Stimulated activated CD4-positive, alpha-beta T cell treated with anti-CD3 and anti-CD28 coated beads, TNF-alpha, amount 100 ng/mL, for 4 hours (primary cell): ENCODE results near the gene ST3GAL4.
"Not testable (repeated sequence)": the region's sequence is repeated elsewhere in the genome, so short reads cannot be mapped to it uniquely, and the experiment has no call there.

Source experiments
- DNase-seq, 3 experiments: peaks; one replicate each; pipeline ENCODE4 v3.0.0-alpha.2; 2020; ENCODE audit warnings: low read depth in 3 of 3

Gene ST3GAL4

GRCh38 chr11:126364735-126365134, 9.2 kb downstream of the ST3GAL4 start:
- DNase-seq = not testable (repeated sequence)

DNA sequence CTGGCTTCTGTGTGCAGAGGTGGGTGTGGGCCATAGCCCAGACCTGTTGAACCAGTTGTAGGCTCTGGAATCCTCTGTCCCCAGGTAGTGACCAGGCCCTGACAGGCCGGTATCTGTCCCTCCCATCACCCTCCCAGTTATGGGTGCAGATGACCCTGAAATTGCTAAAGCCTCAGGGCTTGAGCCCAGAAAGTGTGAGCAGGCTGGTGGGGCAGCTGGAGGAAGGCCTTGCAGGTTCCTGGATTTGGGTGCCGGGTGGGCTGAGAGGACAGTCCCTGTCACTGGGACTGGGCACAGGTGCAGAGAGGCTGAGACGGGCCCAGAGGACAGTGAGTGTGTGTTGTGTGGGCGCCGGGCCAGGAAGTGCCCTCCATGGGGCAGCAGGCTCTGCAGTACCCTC, 10.0 kb downstream of the ST3GAL4 start:
- DNase-seq = not testable (repeated sequence)

DNA sequence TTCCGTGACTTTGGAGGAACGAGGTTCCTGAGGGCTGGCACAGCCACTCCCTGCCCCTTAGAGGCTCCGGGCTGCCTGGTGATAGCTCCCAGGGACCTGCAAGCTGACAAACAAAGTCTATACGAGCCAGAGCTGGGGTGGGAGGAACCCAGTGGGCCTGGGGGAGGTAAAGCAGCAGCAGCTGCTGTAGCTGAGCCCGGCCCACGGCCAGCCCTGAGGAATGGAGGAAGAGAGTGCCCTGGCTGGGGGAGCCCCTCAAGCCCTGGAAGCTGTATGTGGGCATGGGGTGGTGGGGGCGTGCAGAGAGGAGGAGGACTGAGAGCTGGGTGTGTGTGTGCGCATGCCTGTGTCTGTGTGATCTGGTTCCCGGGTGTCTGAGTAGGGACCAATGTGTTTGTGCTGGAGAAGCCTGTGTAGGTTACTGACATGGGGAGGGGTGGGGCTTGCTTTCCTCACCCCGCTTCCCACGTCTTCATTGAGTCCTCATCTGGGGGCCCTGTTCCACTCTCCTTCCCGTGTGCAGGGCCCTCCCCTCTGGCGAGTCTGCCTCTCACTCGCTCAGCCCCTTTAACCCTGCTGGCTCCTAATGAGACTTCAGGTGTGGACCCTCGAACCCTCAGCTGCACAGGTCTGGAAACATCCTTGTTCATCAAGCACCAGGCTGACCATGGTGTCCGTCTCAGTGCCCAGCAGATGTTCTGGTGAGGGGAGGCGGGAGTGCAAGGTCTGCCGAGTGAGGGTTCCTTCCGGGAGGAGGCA, 10.8 kb downstream of the ST3GAL4 start:
- no peak for DNase-seq

DNA sequence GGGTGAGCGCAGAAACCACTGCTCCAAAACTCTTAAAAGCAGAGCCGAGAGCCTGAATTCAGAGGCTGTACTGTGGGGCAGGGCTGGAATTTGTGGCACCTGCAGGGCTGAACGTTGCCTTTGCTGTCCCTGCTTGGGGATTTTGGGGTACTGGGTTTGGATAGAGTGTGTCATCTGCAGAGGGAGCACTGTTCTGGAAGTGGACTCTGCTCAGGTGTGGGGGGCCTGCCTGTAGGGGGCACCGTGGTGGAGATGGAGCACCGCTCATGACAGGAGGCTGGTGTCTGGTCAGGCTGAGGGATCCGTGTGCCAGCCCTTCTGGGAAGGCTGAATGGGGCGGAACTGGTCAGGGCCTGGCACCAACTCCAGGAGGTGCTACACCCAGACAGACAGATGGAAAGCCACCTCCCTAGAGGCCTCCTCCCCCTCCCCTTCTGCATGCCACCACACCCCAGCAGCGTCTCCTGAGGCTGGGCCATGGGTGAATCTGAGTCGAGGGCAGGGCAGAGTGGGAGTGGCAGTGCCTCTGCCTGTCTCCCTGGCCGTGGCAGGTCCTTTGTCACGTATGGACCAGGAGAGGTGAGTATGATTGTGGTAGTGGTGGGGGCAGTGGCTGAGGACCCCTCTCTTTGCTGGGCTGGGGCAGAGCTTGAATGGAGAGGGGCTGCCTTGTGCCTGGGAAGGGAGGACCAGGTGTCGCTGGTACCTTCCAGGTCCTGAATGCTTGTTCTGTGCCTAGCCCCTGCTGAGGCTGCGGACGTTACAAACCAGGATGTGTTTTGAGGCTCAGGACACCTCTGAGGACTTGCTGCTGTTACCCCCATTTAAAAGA, 11.6 kb downstream of the ST3GAL4 start:
- DNase-seq = not testable (repeated sequence)

- not testable (repeated sequence) for DNase-seq
Measured at GRCh38 chr11:126367806-126368205, 12.3 kb downstream of the ST3GAL4 start.

- DNase-seq = not testable (repeated sequence)
Measured at GRCh38 chr11:126368336-126369119, 13.0 kb downstream of the ST3GAL4 start.

DNA sequence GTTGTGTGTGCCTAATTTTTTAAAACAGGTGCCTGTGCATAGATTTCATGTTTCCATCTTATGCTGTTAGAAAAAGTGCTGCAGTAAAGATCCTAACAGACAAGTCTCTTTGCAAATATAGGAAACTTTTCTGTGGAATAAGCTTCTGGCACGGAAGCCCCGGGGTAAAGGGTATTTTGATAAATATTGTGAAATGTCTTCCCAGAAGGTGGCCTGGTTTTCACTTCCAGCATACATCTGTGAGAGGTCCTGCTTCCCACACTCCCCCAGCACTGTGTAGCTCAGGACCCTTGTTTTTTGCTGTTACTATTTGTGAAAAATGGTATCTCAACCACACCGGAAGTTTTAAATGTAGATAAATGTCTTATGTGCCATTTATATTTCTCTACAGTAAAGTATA, 14.5 kb downstream of the ST3GAL4 start:
- no peak for DNase-seq

DNA sequence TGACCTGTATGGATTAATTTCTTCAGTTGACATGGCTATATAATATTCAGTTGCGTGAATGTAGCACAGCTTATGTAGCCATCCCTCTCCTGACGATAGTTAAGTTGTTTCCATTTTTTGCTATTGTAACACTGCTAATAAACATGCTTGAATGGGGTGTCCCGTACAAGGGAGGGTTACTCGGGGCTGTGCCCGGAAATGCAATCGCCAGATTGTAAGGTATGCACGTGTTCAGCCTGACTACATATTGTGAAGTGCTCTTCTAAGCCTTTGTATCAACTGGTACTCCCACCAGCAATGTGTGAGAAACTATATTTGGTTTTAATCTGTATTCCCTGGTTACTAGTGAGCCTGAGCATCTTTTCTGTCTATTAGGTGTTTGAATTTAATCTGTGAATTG, 16.1 kb downstream of the ST3GAL4 start:
- DNase-seq = no peak

- not testable (repeated sequence) for DNase-seq
Measured at GRCh38 chr11:126373389-126374066, 18.0 kb downstream of the ST3GAL4 start.

GRCh38 chr11:126374562-126375300, 19.2 kb downstream of the ST3GAL4 start:
- DNase-seq = not testable (repeated sequence)

- DNase-seq = no peak
Measured at GRCh38 chr11:126375726-126376125, 20.2 kb downstream of the ST3GAL4 start.

- DNase-seq = no peak
Measured at GRCh38 chr11:126378763-126379162, 23.3 kb downstream of the ST3GAL4 start.

GRCh38 chr11:126380909-126381308, 25.4 kb downstream of the ST3GAL4 start:
- DNase-seq = no peak

DNA sequence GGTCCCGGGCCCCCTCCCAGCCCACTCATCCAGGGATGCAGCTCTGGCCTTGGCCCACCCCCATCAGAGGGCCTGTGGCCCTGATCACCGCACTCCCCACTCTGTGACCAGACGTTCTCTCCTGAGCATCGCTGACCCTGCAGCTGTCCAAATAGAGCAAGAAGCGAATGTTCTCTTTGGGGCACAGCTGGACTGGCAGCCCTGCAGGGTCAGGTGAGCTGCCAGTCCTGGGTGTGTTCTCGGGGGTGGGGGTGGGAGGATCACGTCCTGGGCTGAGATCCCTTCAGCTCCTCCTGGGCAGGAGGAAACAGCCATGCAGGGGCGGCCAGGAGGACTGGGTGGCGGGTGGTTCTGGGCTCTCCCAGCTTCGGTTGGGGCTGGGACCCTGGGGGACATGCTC, 26.5 kb downstream of the ST3GAL4 start:
- DNase-seq = not testable (repeated sequence)

DNA sequence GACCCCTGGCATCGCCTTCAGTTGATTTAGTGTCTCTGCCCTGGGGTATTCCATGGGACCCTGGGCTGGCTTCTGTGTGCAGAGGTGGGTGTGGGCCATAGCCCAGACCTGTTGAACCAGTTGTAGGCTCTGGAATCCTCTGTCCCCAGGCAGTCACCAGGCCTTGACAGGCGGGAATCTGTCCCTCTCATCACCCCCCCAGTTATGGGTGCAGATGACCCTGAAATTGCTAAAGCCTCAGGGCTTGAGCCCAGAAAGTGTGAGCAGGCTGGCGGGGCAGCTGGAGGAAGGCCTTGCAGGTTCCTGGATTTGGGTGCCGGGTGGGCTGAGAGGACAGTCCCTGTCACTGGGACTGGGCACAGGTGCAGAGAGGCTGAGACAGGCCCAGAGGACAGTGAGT, 27.2 kb downstream of the ST3GAL4 start:
- DNase-seq = not testable (repeated sequence)

GRCh38 chr11:126383339-126384335, 28.2 kb downstream of the ST3GAL4 start:
- no peak for DNase-seq

DNA sequence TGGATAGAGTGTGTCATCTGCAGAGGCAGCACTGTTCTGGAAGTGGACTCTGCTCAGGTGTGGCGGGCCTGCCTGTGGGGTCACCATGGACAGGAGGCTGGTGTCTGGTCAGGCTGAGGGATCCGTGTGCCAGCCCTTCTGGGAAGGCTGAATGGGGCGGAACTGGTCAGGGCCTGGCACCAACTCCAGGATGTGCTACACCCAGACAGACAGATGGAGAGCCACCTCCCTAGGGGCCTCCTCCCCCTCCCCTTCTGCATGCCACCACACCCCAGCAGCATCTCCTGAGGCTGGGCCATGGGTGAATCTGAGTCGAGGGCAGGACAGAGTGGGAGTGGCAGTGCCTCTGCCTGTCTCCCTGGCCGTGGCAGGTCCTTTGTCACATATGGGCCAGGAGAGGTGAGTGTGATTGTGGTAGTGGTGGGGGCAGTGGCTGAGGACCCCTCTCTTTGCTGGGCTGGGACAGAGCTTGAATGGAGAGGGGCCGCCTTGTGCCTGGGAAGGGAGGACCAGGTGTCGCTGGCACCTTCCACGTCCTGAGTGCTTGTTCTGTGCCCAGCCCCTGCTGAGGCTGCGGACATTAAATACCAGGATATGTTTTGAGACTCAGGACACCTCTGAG, 29.1 kb downstream of the ST3GAL4 start:
- no peak for DNase-seq

DNA sequence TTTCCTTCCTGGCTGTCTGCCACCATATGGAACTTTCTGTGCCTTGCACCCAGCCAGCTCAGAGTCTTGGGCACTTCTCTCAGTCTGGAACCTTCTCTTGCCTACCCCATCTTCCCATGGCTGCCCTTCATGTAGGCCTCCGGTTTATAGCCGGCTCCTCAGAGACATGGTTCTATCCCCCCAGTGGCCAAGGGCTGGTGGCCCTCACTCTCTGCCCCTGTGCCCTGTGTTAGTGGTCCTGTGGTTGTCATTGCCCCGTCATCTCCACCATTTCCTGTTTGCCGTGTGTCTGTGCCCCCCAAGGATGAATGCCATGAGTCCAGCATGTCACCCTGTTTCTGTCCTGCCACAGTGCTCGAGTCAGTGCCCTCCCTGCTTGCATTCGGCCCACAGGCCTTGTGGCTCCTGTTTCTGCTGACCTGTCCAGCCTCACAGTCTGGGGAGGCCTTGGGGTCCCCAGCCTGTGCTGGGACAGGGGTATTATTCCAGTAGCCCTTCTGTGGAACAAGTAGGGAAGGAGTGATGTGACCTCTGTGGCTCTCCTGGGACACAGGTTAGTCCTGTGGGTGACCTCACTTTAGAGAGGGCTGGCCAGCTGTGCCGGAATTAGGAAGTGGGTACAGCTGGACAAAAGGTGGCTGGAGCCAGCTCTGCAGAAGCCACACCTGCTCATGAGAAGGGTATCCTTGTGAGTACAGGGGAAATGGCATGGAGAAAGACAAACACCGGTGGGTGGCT, 30.7 kb downstream of the ST3GAL4 start:
- no peak for DNase-seq

- not testable (repeated sequence) for DNase-seq
Measured at GRCh38 chr11:126386729-126387071, 31.2 kb downstream of the ST3GAL4 start.
